ENCODE data around the gene AZU1. TPM values are rescaled to one million over a fixed set of nuclear protein-coding genes. Genes with fewer than 3 reads are reported as not detected.

AZU1 gene
- total RNA-seq, 1 donor = not detected

DNA sequence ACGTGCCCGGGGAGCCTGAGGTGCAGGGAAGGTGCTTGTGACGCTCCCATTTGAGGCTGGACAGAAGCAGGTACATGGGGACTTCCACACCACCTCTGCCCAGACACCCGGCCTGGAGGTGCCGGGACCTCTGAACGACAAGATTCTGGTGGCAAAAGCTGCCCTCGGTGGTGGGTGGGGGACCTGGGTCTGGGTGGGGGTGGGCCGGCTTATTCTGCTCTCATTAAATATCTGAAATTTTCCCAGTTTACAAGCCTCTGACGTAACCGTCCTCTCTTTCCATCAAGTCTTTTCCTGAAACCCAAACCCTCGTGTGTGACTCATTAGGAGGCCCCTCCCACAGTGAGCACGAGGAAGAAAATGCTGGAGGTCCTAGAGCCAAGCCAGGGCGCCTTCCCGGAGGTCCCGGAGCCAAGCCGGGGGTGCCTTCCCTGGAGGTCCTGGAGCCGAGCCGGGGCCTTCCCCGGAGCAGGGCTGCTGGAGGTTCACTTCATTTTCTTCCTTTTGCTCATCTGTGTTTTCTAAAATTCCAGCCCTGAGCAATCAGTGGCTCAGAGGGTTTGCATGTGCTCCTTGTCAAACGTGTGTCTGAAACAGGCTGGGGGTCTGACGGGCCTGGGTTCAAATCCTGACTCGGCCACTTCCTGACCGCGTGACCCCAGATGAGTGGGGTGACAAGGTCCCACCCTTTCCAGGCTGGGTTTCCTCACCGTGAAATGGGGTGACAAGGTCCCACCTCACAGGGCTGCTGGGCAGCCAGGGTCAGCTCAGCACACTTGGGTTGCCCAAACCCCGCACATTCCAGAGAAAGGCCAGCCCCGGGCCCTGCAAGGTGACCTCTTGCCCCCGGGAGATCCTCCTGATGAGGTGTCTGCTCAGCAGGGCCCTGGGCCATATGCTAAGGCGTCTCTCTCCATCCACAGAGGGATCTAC lies 41.9 kb downstream of the AZU1 start:
- Histone ChIP-seq H3K9me3 (ENCODE audit: low read depth, low read length) (no peaks in the 10 kb centered on the region), H3K79me2 (ENCODE audit: insufficient read depth, low read length) (no peaks in the 10 kb centered on the region), H3K36me3 (ENCODE audit: insufficient read depth, low read length) (peaks cover 18% of the 10 kb centered on the region), H2AFZ (ENCODE audit: low read length) (no peak overlapping the region), H4K20me1 (ENCODE audit: insufficient read depth, low read length) (peaks cover 11% of the 10 kb centered on the region), H3K4me1 (ENCODE audit: insufficient read depth, low read length) (peaks cover 16% of the 10 kb centered on the region), H3K4me3 (ENCODE audit: insufficient read depth, low read length) (no peak overlapping the region), H3K27me3 (ENCODE audit: insufficient read depth, low read length) (no peaks in the 10 kb centered on the region), H3K27ac (ENCODE audit: low read depth, low read length) (peak overlapping the region; percentile 75), H3K4me2 (ENCODE audit: insufficient read depth, low read length) (peak overlapping the region; percentile 21)
- DNase-seq (ENCODE audit: insufficient read length, low spot score, missing footprints) = peak; percentile 100
- TF ChIP-seq CTCF (IDR thresholded peaks at IDR 0.05; ENCODE audit: extremely low read depth, low read depth, low read length) = no peak

DNA sequence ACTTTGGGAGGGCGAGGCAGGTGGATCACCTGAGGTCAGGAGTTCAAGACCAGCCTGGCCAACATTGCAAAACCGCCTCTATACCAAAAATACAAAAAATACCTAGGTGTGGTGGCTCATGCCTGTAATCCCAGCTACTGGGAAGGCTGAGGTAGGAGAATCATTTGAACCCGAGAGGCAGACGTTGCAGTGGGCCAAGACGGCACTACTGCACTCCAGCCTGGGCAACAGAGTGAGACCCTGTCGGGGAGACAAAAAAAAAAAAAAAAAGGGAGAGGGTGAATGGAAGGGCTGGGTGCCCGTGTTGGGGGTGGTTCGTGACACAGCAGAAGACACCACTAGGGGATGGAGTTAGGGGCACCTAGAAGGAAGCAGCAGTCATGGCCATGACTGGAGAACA lies 42.7 kb downstream of the AZU1 start:
- DNase-seq (ENCODE audit: insufficient read length, low spot score, missing footprints) = no peak
- Histone ChIP-seq H3K27me3 (ENCODE audit: insufficient read depth, low read length) (no peaks in the 10 kb centered on the region), H4K20me1 (ENCODE audit: insufficient read depth, low read length) (peaks cover 11% of the 10 kb centered on the region), H3K4me3 (ENCODE audit: insufficient read depth, low read length) (no peak overlapping the region), H3K27ac (ENCODE audit: low read depth, low read length) (no peak overlapping the region), H3K4me2 (ENCODE audit: insufficient read depth, low read length) (no peak overlapping the region), H3K79me2 (ENCODE audit: insufficient read depth, low read length) (no peaks in the 10 kb centered on the region), H3K36me3 (ENCODE audit: insufficient read depth, low read length) (peaks cover 18% of the 10 kb centered on the region), H3K9me3 (ENCODE audit: low read depth, low read length) (no peaks in the 10 kb centered on the region), H2AFZ (ENCODE audit: low read length) (no peak overlapping the region), H3K4me1 (ENCODE audit: insufficient read depth, low read length) (peaks cover 16% of the 10 kb centered on the region)
- TF ChIP-seq CTCF (IDR thresholded peaks at IDR 0.05; ENCODE audit: extremely low read depth, low read depth, low read length) = no peak

GRCh38 chr19:870963-871401 lies 43.3 kb downstream of the AZU1 start:
- H3K79me2 ChIP-seq (ENCODE audit: insufficient read depth, low read length) = no peaks in the 10 kb centered on the region
- no peak overlapping the region for H3K4me2 ChIP-seq (ENCODE audit: insufficient read depth, low read length)
- DNase-seq (ENCODE audit: insufficient read length, low spot score, missing footprints) = peak; percentile 90
- H3K4me1 ChIP-seq (ENCODE audit: insufficient read depth, low read length) = peaks cover 16% of the 10 kb centered on the region
- peaks cover 11% of the 10 kb centered on the region for H4K20me1 ChIP-seq (ENCODE audit: insufficient read depth, low read length)
- no peaks in the 10 kb centered on the region for H3K27me3 ChIP-seq (ENCODE audit: insufficient read depth, low read length)
- H2AFZ ChIP-seq (ENCODE audit: low read length) = no peak overlapping the region
- no peak for TF ChIP-seq CTCF (IDR thresholded peaks at IDR 0.05; ENCODE audit: extremely low read depth, low read depth, low read length)
- no peak overlapping the region for H3K4me3 ChIP-seq (ENCODE audit: insufficient read depth, low read length)
- H3K27ac ChIP-seq (ENCODE audit: low read depth, low read length) = no peak overlapping the region
- H3K9me3 ChIP-seq (ENCODE audit: low read depth, low read length) = no peaks in the 10 kb centered on the region
- H3K36me3 ChIP-seq (ENCODE audit: insufficient read depth, low read length) = peaks cover 18% of the 10 kb centered on the region
